ENCODE data around the gene ARHGAP25. TPM values are rescaled to one million over a fixed set of nuclear protein-coding genes. Genes with fewer than 3 reads are reported as not detected.

ARHGAP25 gene
- total and polyA plus RNA-seq, 2 donors from 2014 or later, result 6.3 to 20.4 TPM

GRCh38 chr2:68865108-68865507 is 130.5 kb downstream of the ARHGAP25 start:
- no peaks in the 10 kb centered on the region for H3K36me3 ChIP-seq (ENCODE audit: control insufficient read depth in 2 of 3, insufficient read depth in 3 of 3, low read length in 3 of 3)
- FAIRE-seq, result no peak
- intact Hi-C loops (cut with DNase I), result no loop called here

GRCh38 chr2:68870215-68870614 is 135.6 kb downstream of the ARHGAP25 start:
- Histone ChIP-seq H3K9ac (ENCODE audit: low read length in 3 of 3) (no peak overlapping the region), H3K4me3 (ENCODE audit: low read length in 3 of 3) (no peak overlapping the region), H3K27me3 (ENCODE audit: control insufficient read depth, insufficient read depth, low read length) (no peaks in the 10 kb centered on the region), H3K4me1 (ENCODE audit: control insufficient read depth in 2 of 3, insufficient read depth in 2 of 3, low read depth in 1 of 3, low read length in 3 of 3) (no peaks in the 10 kb centered on the region), H3K36me3 (ENCODE audit: control insufficient read depth in 2 of 3, insufficient read depth in 3 of 3, low read length in 3 of 3) (no peaks in the 10 kb centered on the region), H3K27ac (ENCODE audit: low read depth in 2 of 2, low read length in 2 of 2) (no peak overlapping the region), H3K9me3 (ENCODE audit: control insufficient read depth in 2 of 3, insufficient read depth in 1 of 3, low read length in 3 of 3) (no peaks in the 10 kb centered on the region)
- intact Hi-C loops (cut with DNase I), result no loop called here
- FAIRE-seq (no peak), DNase-seq (peak in 1 of 5 donors; percentile 58)
- no peak for TF ChIP-seq CTCF (IDR thresholded peaks at IDR 0.05; ENCODE audit: borderline replicate concordance, extremely low read depth, insufficient read depth)

More at GRCh38 chr2:68865108-68865507, 130.5 kb downstream of the ARHGAP25 start:
- Histone ChIP-seq H3K4me1 (ENCODE audit: control insufficient read depth in 2 of 3, insufficient read depth in 2 of 3, low read depth in 1 of 3, low read length in 3 of 3) (no peaks in the 10 kb centered on the region), H3K27ac (ENCODE audit: low read depth in 2 of 2, low read length in 2 of 2) (no peak overlapping the region), H3K27me3 (ENCODE audit: control insufficient read depth, insufficient read depth, low read length) (no peaks in the 10 kb centered on the region), H3K9ac (ENCODE audit: low read length in 3 of 3) (no peak overlapping the region), H3K9me3 (ENCODE audit: control insufficient read depth in 2 of 3, insufficient read depth in 1 of 3, low read length in 3 of 3) (no peaks in the 10 kb centered on the region), H3K4me3 (ENCODE audit: low read length in 3 of 3) (no peak overlapping the region)
- no peak for DNase-seq
- TF ChIP-seq CTCF (IDR thresholded peaks at IDR 0.05; ENCODE audit: borderline replicate concordance, extremely low read depth, insufficient read depth), result no peak

- intact Hi-C loops (cut with DNase I), result no loop called here
- Histone ChIP-seq H3K27ac (ENCODE audit: low read depth in 2 of 2, low read length in 2 of 2) (no peak within 1 kb of the TSS), H3K4me1 (ENCODE audit: control insufficient read depth in 2 of 3, insufficient read depth in 2 of 3, low read depth in 1 of 3, low read length in 3 of 3) (no peaks in the 10 kb centered on the region), H3K9ac (ENCODE audit: low read length in 3 of 3) (no peak within 1 kb of the TSS), H3K27me3 (ENCODE audit: control insufficient read depth, insufficient read depth, low read length) (no peaks in the 10 kb centered on the region), H3K36me3 (ENCODE audit: control insufficient read depth in 2 of 3, insufficient read depth in 3 of 3, low read length in 3 of 3) (no peaks in the 10 kb centered on the region), H3K9me3 (ENCODE audit: control insufficient read depth in 2 of 3, insufficient read depth in 1 of 3, low read length in 3 of 3) (no peaks in the 10 kb centered on the region), H3K4me3 (ENCODE audit: low read length in 3 of 3) (no peak within 1 kb of the TSS)
- TF ChIP-seq CTCF (IDR thresholded peaks at IDR 0.05; ENCODE audit: borderline replicate concordance, extremely low read depth, insufficient read depth), result no peak
- FAIRE-seq (no peak), DNase-seq (peak in 2 of 5 donors; percentile 13 to 19)
These were observed 136.7 kb downstream of the ARHGAP25 start, which contains the start of gene BMP10 for GRCh38 chr2:68871159-68871764. Gene BMP10 (minus strand): TSS chr2:68871397. CDS start chr2:68871358, 39 bp downstream.

Other genes with a start within 250 kb of the ARHGAP25 start
- not detected for gene PROKR1, start 91.2 kb upstream of the ARHGAP25 start, total RNA-seq
- not detected for gene PROKR1, start 91.2 kb upstream of the ARHGAP25 start, polyA plus RNA-seq (ENCODE audit: insufficient read depth, low read depth, low replicate concordance)
- gene BMP10, start 136.6 kb downstream of the ARHGAP25 start, total RNA-seq, result not detected
- gene BMP10, start 136.6 kb downstream of the ARHGAP25 start, polyA plus RNA-seq (ENCODE audit: insufficient read depth, low read depth, low replicate concordance), result not detected
- gene GKN2, start 218.1 kb downstream of the ARHGAP25 start, total RNA-seq, result not detected
- gene GKN2, start 218.1 kb downstream of the ARHGAP25 start, polyA plus RNA-seq (ENCODE audit: insufficient read depth, low read depth, low replicate concordance), result not detected
- not detected for gene GKN1, start 239.8 kb downstream of the ARHGAP25 start, total RNA-seq
- not detected for gene GKN1, start 239.8 kb downstream of the ARHGAP25 start, polyA plus RNA-seq (ENCODE audit: insufficient read depth, low read depth, low replicate concordance)